Skin epidermis (tissue), 12 donors: ENCODE results near the gene ALKBH4.
"Not testable (repeated sequence)": the region's sequence is repeated elsewhere in the genome, so short reads cannot be mapped to it uniquely, and the experiment has no call there.

Source experiments
- H3K27ac ChIP-seq, 21 experiments: fragments of 200-600 bp; sonication (generic) in 11 of 21; one replicate each; pipeline ENCODE4 v1.5.0; 2020; ENCODE audit warnings: mild to moderate bottlenecking in 3 of 21, inconsistent platforms in 2 of 21, moderate library complexity in 2 of 21
- H3K4me3 ChIP-seq, 7 experiments: fragments of 200-600 bp; sonication (generic) in 2 of 7; one replicate each; pipeline ENCODE4 v1.5.0; 2020; ENCODE audit warnings: inconsistent platforms in 2 of 7, mild to moderate bottlenecking in 2 of 7, moderate library complexity in 1 of 7

ALKBH4 gene

GRCh38 chr7:102409340-102409739 lies 55.3 kb downstream of the ALKBH4 start:
- H3K4me3 ChIP-seq: no peak overlapping the region

GRCh38 chr7:102408530-102408929 lies 56.1 kb downstream of the ALKBH4 start:
- not testable (repeated sequence) for H3K27ac ChIP-seq, H3K4me3 ChIP-seq

More at GRCh38 chr7:102409340-102409739, 55.3 kb downstream of the ALKBH4 start:
- H3K27ac ChIP-seq: no peak overlapping the region

- Histone ChIP-seq H3K4me3 (no peak overlapping the region), H3K27ac (no peak overlapping the region)
Observed at GRCh38 chr7:102407910-102408309, 56.8 kb downstream of the ALKBH4 start.
